Mesenchymal stem cell (in vitro differentiated cells and primary cell): ENCODE results near the gene PCDHA7.
A peak's percentile ranks its signal among the peaks of the same experiment; 100 is the strongest.

Experiments used
- DNase-seq: peaks from one replicate; pipeline ENCODE4 v3.0.0-alpha.2; 2013
- H2AFZ ChIP-seq: one replicate; pipeline ENCODE4 v1.6.1; 2013; ENCODE audit warnings: low read depth, mild to moderate bottlenecking, control low read depth, inconsistent platforms, low read length, moderate library complexity
- H2AK5ac ChIP-seq: 2 replicates; pipeline ENCODE4 v1.6.1; 2013; ENCODE audit warnings: low read length, moderate library complexity, mild to moderate bottlenecking, inconsistent platforms; ENCODE audit not compliant: severe bottlenecking
- H2BK120ac ChIP-seq: one replicate; pipeline ENCODE4 v1.6.1; 2013; ENCODE audit warnings: low read depth, mild to moderate bottlenecking, inconsistent platforms, low read length, moderate library complexity
- H2BK12ac ChIP-seq, 2 experiments: one replicate each; pipeline ENCODE4 v1.6.1; 2013; ENCODE audit warnings: inconsistent platforms in 2 of 2, low read length in 2 of 2, mild to moderate bottlenecking in 2 of 2, moderate library complexity in 2 of 2, control low read depth in 1 of 2
- H2BK15ac ChIP-seq: one replicate; pipeline ENCODE4 v1.6.1; 2013; ENCODE audit warnings: mild to moderate bottlenecking, low read depth, inconsistent platforms; ENCODE audit not compliant: poor library complexity, severe bottlenecking
- H2BK5ac ChIP-seq: 2 replicates; pipeline ENCODE4 v1.6.1; 2013; ENCODE audit warnings: low read depth, mild to moderate bottlenecking, low read length, control low read depth, inconsistent platforms; ENCODE audit not compliant: poor library complexity, severe bottlenecking
- H3K14ac ChIP-seq, 2 experiments: one replicate each; pipeline ENCODE4 v1.6.1; 2013; ENCODE audit warnings: inconsistent platforms in 2 of 2, low read length in 2 of 2, control low read depth in 1 of 2, mild to moderate bottlenecking in 1 of 2, moderate library complexity in 1 of 2
- H3K18ac ChIP-seq, 2 experiments: one replicate each; pipeline ENCODE4 v1.6.1; 2013; ENCODE audit warnings: inconsistent platforms in 2 of 2, low read length in 2 of 2, control low read depth in 1 of 2, low read depth in 1 of 2, mild to moderate bottlenecking in 1 of 2
- H3K23ac ChIP-seq, 2 experiments: one replicate each; pipeline ENCODE4 v1.6.1; 2013; ENCODE audit warnings: inconsistent platforms in 2 of 2, low read length in 2 of 2, mild to moderate bottlenecking in 2 of 2, moderate library complexity in 2 of 2, control low read depth in 1 of 2
- H3K27ac ChIP-seq: 2 replicates; pipeline ENCODE4 v1.5.1; 2013; ENCODE audit warnings: mild to moderate bottlenecking, moderate library complexity, low read length, control low read depth, inconsistent platforms; ENCODE audit not compliant: poor library complexity, severe bottlenecking
- H3K27me3 ChIP-seq, 2 experiments: 2 replicates each; pipeline versions ENCODE4 v1.6.1 to v1.7.0; 2013; ENCODE audit warnings: low read length in 2 of 2, mild to moderate bottlenecking in 2 of 2, moderate library complexity in 2 of 2, control low read depth in 1 of 2, inconsistent platforms in 1 of 2; ENCODE audit not compliant: control insufficient read depth in 1 of 2, insufficient read depth in 1 of 2
- H3K36me3 ChIP-seq, 2 experiments: 2 replicates each; pipeline versions ENCODE4 v1.6.1 to v1.7.0; 2013; ENCODE audit warnings: low read length in 2 of 2, control low read depth in 1 of 2, inconsistent platforms in 1 of 2, low read depth in 1 of 2, mild to moderate bottlenecking in 1 of 2; ENCODE audit not compliant: insufficient read depth in 2 of 2, control insufficient read depth in 1 of 2
- H3K4ac ChIP-seq, 2 experiments: one replicate each; pipeline ENCODE4 v1.6.1; 2013; ENCODE audit warnings: inconsistent platforms in 2 of 2, low read length in 2 of 2, mild to moderate bottlenecking in 2 of 2, moderate library complexity in 2 of 2, control low read depth in 1 of 2, low read depth in 1 of 2
- H3K4me1 ChIP-seq: 2 replicates; pipeline ENCODE4 v1.6.1; 2013; ENCODE audit warnings: low read depth, low read length, control low read depth; ENCODE audit not compliant: control insufficient read depth, insufficient read depth
- H3K4me2 ChIP-seq: 2 replicates; pipeline ENCODE4 v1.6.1; 2013; ENCODE audit warnings: low read length, mild to moderate bottlenecking, inconsistent platforms; ENCODE audit not compliant: poor library complexity, severe bottlenecking
- H3K4me3 ChIP-seq, 2 experiments: 2 replicates each; pipeline versions ENCODE4 v1.5.1 to v1.7.0; 2013; ENCODE audit warnings: low read length in 2 of 2, mild to moderate bottlenecking in 2 of 2, control low read depth in 1 of 2, low read depth in 1 of 2; ENCODE audit not compliant: insufficient read depth in 1 of 2
- H3K79me1 ChIP-seq: replicated peaks from 2 replicates; pipeline ENCODE4 v1.6.1; 2013; ENCODE audit warnings: mild to moderate bottlenecking, control low read depth, low read length, inconsistent platforms; ENCODE audit not compliant: poor library complexity, severe bottlenecking
- H3K9ac ChIP-seq: 2 replicates; pipeline ENCODE4 v1.7.0; 2013; ENCODE audit warnings: mild to moderate bottlenecking, low read length, moderate library complexity
- H3K9me3 ChIP-seq: 2 replicates; pipeline ENCODE4 v1.7.0; 2013; ENCODE audit warnings: mild to moderate bottlenecking, low read length; ENCODE audit not compliant: control insufficient read depth
- H4K8ac ChIP-seq: one replicate; pipeline ENCODE4 v1.6.1; 2013; ENCODE audit warnings: inconsistent platforms, mild to moderate bottlenecking, low read length, moderate library complexity
- H4K91ac ChIP-seq: one replicate; pipeline ENCODE4 v1.6.1; 2013; ENCODE audit warnings: mild to moderate bottlenecking, low read length, inconsistent platforms
- WGBS: methylation state at CpG from one replicate; pipeline ENCODE4 v1.1.7; 2013; ENCODE audit warnings: mixed read lengths; 5-methylcytosine and 5-hydroxymethylcytosine counted together

PCDHA7 gene

GRCh38 chr5:140855772-140856674 lies 22.0 kb downstream of the PCDHA7 start, which contains the start of gene PCDHA10:
Gene PCDHA10, plus strand, starts transcription at chr5:140855897. Its CDS starts 152 bp downstream, at chr5:140856049.
- Histone ChIP-seq H3K9ac (no peak within 1 kb of the TSS), H2BK5ac (no peak within 1 kb of the TSS), H3K27me3 (no peaks in the 10 kb centered on the region), H4K91ac (no peak within 1 kb of the TSS), H2BK12ac (no peak within 1 kb of the TSS), H3K9me3 (peaks cover 42% of the 10 kb centered on the region), H3K27ac (no peak within 1 kb of the TSS), H3K14ac (no peak within 1 kb of the TSS), H3K36me3 (peaks cover 0 to 9% of the 10 kb centered on the region in 2 experiments), H2AK5ac (no peak within 1 kb of the TSS), H2AFZ (no peak within 1 kb of the TSS), H3K4me1 (no peaks in the 10 kb centered on the region), H3K4ac (no peak within 1 kb of the TSS), H2BK120ac (no peak within 1 kb of the TSS), H2BK15ac (no peak within 1 kb of the TSS), H4K8ac (peak within 1 kb of the TSS; percentile 41), H3K23ac (no peak within 1 kb of the TSS), H3K4me2 (no peak within 1 kb of the TSS), H3K79me1 (no peaks in the 10 kb centered on the region), H3K18ac (no peak within 1 kb of the TSS), H3K4me3 (peak within 1 kb of the TSS in 1 of 2 experiments; percentile 37)
- peak; percentile 78 for DNase-seq
- WGBS, result 14% methylated on average over 18 of the region's 44 CpGs

GRCh38 chr5:140857177-140857986 lies 23.3 kb downstream of the PCDHA7 start:
- H4K91ac ChIP-seq, result peak overlapping the region; percentile 3
- no peak overlapping the region for H3K18ac ChIP-seq
- no peak overlapping the region for H3K9ac ChIP-seq
- no peak overlapping the region for H3K4me3 ChIP-seq
- no peak overlapping the region for H3K4me2 ChIP-seq
- no peaks in the 10 kb centered on the region for H3K27me3 ChIP-seq
- no peak overlapping the region for H2AFZ ChIP-seq
- no peak overlapping the region for H2AK5ac ChIP-seq
- peaks cover 0 to 10% of the 10 kb centered on the region in 2 experiments for H3K36me3 ChIP-seq
- H3K4me1 ChIP-seq, result peaks cover under 1% of the 10 kb centered on the region
- H2BK15ac ChIP-seq, result no peak overlapping the region
- no peak for DNase-seq
- H3K9me3 ChIP-seq, result peaks cover 50% of the 10 kb centered on the region
- H3K27ac ChIP-seq, result no peak overlapping the region
- H3K79me1 ChIP-seq, result no peaks in the 10 kb centered on the region
- no peak overlapping the region for H4K8ac ChIP-seq
- no peak overlapping the region for H2BK12ac ChIP-seq
- H2BK5ac ChIP-seq, result no peak overlapping the region
- H2BK120ac ChIP-seq, result no peak overlapping the region
- WGBS, result 98% methylated on average over 83 of the region's 94 CpGs
- H3K14ac ChIP-seq, result no peak overlapping the region
- no peak overlapping the region for H3K23ac ChIP-seq
- H3K4ac ChIP-seq, result no peak overlapping the region

GRCh38 chr5:140857987-140858240 lies 23.8 kb downstream of the PCDHA7 start:
- Histone ChIP-seq H2BK120ac (no peak overlapping the region), H2BK12ac (no peak overlapping the region), H3K14ac (no peak overlapping the region), H3K36me3 (peaks cover 0 to 15% of the 10 kb centered on the region in 2 experiments), H2BK15ac (no peak overlapping the region), H3K4ac (no peak overlapping the region), H3K27me3 (no peaks in the 10 kb centered on the region), H2BK5ac (no peak overlapping the region), H3K23ac (no peak overlapping the region), H3K4me3 (no peak overlapping the region), H3K27ac (no peak overlapping the region), H3K9ac (no peak overlapping the region), H2AFZ (no peak overlapping the region), H4K91ac (peak overlapping the region; percentile 3), H4K8ac (no peak overlapping the region), H2AK5ac (no peak overlapping the region), H3K4me2 (no peak overlapping the region), H3K79me1 (no peaks in the 10 kb centered on the region), H3K4me1 (peaks cover 4% of the 10 kb centered on the region), H3K9me3 (peaks cover 53% of the 10 kb centered on the region), H3K18ac (no peak overlapping the region)
- no peak for DNase-seq
- WGBS, result over 99% methylated on average over 22 of the region's 22 CpGs
